Hematopoietic multipotent progenitor cell (in vitro differentiated cells): ENCODE measurements around the gene RAB23. TPM values are rescaled to one million over a fixed set of nuclear protein-coding genes. Genes with fewer than 3 reads are reported as not detected.
A peak's percentile ranks its signal among the peaks of the same experiment; 100 is the strongest.
"Not testable (repeated sequence)": the region's sequence is repeated elsewhere in the genome, so short reads cannot be mapped to it uniquely, and the experiment has no call there.

Experiments used
- DNase-seq, 3 donors: peaks; one replicate each; pipeline ENCODE4 v3.0.0-alpha.2; 2011 to 2015; ENCODE audit warnings: low read depth in 2 of 3, low spot score in 2 of 3
- total RNA-seq: library from RNA; depleted of rRNA; stranded (reverse); fragments of >200 nt; gene quantifications from one replicate; pipeline ENCODE4 v1.2.3, GENCODE V29; 2012

RAB23 gene
- total RNA-seq, 1 donor = 1.1 TPM

DNA sequence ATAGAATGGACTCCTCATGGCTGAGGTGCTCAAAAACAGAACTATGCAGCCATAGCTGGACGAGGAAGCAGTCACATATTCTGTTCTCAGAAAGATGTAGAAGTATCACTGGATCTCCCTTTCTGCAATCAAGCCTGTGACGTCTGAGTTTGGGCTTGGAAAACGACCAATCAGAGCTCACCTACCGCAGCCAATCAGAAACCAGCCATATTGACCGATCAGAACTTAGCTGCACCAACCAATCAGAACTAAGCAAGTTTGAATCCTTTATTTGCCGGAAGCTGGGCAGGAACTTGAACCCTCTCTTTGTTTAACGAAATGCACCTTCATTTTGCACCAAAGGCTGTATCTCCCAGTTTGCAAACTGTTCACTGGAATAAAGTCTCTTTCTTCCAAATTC, 21.8 kb upstream of the RAB23 start:
- DNase-seq = no peak

DNA sequence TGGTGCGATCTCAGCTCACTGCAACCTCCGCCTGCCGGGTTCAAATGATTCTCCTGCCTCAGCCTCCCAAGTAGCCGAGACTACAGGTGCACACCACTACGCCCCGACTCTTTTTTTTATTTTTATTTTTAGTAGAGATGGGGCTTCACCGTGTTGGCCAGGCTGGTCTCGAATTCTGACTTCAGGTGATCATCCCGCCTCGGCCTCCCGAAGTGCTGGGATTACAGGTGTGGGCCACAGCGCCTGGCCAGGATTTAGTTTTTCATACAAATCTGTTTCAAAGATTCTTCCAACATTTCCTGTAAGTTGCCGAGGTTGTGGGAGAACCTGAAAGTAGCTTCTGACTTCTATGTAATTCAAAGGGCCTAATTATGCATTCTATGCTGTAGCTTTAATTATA, 21.4 kb upstream of the RAB23 start:
- DNase-seq = not testable (repeated sequence)

DNA sequence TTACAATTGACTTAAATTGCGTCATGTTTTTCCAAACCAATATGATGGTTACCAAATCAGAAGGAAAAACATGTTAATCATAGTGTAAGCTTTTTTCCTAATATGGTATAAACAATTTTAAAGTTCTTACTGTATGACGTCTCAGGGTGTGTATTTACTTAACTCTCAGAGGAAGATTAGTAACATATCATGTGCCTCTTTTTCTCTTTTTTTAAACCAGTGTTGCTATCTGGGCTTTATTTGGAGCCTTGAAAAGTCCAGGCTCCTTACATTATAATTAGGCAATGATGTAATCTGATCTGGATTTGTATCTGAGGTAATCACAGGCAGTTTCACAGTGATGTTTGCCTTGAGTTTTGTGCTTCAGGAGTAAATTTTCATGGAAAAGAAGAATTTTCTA, 20.4 kb upstream of the RAB23 start:
- no peak for DNase-seq

DNA sequence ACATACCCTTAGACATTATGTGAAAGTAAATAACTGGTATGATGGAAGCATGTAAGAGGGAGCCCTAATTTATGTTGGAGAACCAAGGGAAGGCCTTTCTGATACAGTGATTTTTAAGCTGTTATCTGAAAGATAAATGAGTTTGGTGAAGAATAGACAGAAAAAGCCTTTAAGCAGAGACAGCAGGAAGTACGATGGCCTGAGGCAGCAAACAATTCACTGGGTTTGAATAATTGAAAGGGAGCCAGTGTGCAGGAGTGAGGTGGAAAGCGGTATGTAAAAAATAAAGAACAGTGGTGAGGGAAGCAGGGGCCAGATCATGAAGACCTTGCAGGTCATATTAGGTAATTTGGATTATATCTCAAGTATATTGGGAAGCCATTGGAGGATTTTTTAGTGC, 4.1 kb upstream of the RAB23 start:
- DNase-seq = no peak

DNA sequence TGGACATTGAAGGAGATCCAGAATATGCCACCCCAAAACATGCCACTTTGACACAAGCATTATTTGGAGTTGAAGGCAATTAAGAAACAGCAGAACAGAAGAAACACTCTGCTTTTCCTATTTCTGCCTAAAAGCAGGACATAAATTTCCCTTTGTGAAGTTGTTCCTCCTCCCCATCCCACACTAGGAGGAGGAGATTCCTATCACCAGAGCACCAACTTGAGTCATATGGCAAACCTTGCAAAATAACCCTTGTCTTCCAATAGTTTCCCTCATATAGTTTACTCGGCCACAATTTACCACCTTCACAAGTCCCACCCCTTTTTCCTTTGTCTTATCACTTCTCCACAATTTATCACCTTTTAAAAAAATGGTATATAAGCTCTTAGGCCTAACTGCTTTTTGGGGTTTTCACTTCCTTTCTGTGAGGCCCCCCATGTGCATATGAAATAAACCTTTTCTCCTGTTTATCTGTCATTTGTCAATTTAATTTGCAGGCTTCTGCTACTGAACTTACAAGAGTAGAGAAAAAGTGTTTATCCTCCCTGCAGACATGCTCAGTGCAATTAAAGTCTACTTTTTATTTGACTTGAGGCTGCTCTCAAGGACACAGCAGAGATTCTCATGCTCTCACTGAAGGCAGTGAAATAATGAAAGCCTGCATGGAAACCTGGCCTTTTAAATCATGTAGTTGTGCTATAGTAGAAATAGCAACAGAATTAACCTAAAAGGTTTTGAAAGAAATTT, 2.8 kb upstream of the RAB23 start:
- DNase-seq = peak in 1 of 3 donors; percentile 4

DNA sequence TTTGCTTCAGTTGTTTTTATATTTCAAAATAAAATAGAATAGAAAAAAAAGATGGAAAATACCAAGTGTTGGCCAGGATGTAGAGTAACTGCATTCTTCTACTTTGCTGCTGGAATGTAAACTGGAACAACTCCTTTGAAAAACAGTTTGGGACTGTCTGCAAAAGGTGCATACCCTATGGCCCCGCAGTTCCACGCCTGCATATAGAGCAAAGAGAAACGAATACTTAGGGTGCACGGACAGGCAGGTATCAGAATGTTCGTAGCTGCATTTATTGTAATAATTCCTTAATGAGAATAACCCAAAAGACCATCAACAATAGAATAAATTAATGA, 603 bp upstream of the RAB23 start:
- peak in 1 of 3 donors; percentile 24 for DNase-seq

DNA sequence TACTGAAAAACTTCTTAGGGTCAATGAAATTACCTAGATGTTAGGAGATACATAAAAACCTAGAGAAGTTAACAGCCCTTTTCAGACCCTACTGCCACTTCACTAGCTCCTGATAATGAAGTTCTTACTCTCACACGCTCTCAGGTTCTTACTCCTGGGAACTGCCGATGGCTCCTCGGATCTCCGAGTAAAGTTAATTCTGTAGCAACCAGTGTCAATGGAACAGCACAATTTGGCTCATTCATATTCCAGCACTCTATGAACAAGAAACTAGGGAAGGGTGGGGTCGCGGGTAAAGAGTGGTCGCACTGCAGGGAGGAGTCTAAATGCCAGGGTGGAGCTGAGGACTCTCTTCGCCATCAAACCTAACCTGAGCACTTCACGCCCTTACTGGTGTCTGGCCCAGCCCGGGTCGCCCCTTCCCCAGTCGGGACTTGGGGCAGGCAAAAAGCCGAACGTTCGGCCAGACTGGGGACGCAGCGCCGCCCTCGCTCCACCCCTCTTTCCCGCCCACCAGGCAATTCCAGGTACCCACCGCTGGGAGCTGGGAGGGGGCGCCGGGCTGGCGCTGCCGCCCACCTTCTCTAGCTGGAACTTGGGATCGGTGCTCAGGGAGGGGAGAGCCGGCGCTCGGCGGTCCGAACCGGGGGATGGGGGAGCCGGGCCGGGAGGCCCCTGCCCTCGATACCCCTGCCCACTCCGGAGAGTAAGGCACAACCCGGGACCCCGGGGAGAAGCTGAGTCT, 744 bp downstream of the RAB23 start:
- peak; percentile 7 to 58 (median 45) for DNase-seq

DNA sequence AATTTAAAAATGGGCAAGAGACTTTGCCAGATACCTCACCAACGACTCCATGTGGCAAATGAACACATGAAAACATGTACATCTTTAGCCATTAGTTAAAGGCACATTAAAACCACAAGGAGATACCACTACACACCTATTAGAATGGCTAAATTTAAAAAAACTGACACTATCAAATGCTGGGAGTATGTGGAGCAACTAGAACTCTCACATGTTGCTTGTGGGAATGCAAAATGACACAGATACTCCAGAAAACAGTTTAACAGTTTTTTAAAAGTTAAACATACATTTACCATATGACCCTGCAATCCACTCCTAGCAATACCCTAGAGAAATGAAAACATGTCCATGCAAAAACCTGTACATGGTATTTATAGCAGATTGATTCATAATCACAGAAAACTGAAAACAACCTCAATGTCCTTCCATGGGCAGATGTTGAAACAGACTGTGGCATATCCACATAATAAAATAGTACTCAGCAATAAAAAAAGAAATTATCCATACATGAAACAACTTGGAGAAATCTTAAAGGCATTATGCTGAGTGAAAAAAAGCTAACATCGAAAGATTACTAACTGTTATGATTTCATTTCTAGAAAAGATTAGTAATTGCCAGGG, 1.9 kb downstream of the RAB23 start:
- no peak for DNase-seq

DNA sequence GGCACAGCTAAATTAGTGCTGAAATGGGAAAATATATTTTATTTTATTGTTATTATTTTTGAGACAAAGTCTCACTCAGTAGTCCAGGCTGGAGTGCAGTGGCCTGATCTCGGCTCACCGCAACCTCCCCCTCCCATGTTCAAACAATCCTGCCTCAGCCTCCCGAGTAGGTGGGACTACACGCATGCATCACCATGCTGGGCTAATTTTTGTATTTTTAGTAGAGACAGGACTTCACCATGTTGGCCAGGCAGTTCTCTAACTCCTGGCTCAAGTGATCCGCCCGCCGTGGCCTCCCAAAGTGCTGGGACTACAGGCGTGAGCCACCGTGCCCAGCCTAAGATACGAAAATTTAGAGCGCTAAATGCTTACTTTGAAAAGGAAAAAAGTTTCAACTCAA, 4.8 kb downstream of the RAB23 start:
- DNase-seq = no peak

DNA sequence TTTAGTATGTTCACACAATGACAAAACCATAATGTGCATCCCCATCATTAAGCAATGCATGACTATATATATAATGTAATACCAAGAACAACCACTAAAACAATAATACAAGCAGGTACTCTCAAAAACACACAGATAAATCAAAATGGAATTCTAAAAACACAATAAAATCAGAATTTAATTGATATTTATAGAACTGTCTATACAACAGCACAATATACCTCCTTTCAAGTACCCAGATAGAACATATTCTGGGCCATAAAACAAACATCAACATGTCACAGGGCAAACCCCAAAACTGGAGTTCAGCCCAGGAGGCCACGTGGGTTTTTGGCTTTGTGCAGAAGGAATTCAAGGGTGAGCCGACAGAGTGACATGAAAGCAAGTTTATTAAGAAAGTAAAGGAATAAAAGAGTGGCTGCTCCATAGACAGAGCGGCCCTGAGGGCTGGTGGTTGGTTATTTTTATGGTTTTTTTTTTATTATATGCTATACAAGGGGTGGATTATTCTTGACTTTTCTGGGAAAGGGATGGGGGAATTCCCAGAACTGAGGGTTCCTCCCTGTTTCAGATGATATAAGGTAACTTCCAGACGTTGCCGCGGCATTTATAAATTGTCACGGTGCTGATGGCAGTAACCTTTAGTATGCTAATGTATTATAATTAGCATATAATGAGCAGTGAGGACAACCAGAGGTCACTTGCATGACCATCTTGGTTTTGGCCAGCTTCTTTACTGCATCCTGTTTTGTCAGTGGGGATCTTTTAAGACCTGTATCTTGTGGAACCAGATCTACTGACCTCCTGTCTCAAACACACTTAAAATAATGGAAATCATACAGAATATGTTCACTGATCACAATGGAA, 5.6 kb downstream of the RAB23 start:
- DNase-seq = no peak

DNA sequence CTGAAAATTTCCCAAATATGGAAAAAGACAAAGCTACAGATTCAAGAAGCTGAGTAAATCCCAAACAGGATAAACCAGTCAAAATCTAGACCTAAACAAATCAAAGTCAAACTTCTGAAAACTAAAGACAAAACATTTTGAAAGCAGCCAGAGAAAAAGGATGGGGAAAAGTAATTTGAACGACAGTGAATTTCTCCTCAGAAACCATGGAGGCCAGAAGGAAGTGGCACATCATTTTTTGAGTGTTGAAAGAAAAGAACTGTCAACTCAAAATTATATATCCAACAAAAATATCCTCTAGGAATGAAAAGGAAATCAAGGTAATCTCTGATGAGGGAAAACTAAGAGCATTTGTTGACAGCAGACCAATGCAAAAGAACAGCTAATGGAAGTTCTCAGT, 6.8 kb downstream of the RAB23 start:
- no peak for DNase-seq

DNA sequence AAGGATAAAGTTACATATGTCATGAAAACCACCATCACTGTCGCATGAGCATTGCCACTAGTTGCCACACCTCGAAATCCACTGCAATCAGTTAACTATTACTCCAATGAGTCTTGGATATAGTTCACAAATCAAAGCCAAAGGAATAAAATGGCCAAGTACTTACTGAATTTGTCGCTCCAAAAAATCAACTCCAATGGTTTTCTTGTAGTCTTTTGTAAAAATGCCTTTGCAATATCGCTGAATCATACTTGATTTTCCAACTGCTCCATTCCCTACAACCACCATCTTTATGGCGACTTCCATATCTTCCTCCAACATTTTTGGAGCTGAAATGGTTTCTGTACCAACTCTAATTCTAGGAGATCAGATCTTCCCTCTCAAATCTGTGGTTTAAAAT, 12.0 kb downstream of the RAB23 start:
- no peak for DNase-seq

DNA sequence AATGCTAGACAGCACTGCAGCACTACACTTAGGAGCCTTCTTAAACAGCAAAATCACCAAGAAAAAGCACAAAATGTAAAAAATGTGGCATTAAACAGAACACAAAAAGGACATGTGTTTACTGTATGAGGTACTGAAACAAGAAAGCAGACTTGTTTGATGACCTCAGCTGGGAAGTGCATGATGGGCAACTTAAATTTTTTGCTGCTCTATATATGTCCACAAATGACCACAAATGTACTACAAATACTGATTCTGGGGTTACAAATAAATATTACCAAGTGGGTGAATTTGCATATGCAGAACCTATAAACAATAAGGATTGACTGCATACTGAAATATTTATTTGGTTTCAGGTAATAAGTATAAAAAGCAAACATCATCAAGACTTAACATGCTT, 13.1 kb downstream of the RAB23 start:
- no peak for DNase-seq

DNA sequence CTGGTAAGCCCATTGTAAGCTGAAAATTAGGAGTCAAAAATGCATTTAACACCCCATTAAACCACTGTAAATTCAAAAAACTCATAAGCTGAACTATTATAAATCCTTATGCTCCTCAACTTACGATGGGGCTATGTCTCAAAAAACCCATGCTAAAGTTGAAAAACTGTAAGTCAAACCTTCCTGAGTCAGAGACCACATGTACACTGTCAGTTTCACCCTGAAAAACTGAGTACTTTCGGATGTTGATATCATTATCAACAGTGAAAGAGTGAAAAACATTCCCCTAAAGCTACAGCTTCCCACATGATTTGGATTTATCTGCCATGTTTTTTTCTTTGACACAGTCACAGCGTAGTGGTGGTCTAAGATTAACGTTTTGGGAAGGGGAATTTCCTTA, 14.2 kb downstream of the RAB23 start:
- no peak for DNase-seq

DNA sequence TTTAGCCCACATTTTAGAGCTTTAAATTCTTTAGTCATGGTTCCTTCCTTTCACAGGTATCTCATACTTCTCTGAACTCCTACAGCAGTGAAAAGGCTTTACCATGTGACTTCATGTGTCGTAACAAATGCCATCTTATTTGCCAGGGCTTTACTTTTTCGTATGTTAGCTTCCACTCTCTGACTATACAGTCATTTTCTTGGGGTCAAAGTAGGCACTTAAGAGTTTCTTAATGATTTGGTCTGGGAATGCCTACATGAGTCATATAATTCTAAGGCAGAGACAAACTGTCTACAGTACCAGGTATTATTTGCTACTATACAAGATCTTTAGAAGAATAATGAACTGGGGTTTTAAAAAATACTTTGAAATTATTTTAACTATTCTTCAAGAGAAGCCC, 15.0 kb downstream of the RAB23 start:
- no peak for DNase-seq

DNA sequence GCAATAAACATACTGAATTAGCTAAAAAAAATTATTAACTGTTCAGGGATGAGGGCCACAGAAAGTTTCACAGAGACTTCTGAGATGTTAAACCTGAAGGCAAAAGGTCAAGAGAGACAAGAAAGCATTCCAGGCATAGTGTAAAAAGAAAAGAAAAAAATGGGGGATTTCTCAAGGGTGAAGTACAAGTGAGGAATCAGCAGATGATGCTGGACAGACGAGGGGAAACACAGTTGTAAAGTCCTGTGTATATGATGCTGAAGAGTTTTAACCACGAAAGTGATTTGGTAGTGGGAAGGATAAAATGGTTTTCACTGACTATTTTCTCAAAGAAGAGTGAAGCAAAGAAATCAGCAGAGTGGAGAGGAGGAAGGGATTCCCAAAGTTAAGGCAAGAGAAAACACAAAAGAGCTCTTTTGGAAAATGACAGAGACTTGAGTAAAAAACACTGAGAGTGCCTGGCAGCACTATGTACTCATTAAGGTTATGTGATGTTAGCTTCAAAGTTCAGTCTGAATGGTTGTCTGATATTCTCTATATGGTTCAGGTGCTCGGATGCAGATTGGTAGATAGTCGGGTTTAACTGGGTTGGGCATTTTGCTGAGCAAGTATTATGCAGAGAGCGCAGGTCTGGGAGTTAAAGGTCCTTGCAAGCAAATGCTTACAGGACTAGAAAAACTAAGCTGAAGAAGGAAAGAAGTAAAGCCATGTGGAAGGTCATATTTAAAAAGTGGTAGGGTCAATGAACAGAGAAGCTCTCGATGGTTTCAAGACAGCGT, 16.4 kb downstream of the RAB23 start:
- DNase-seq = no peak

DNA sequence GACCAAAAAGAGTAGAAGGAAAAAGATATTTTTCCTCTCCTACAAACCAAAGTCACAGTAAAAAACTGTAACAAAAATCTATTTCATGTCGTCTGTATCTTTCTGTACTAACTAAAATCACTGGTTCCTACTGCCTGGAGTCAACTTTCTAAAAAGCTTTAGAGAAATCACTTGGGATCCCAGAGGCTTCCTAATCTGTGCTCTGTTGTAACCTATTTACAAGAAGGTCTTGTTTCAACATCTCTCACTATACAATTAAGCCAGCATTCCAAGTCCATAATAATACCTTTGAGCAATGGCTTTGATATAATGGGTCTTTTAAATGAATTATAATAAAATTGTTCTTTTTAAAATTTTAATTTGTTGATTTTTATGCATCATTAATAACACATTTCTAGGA, 20.4 kb downstream of the RAB23 start:
- DNase-seq = no peak

DNA sequence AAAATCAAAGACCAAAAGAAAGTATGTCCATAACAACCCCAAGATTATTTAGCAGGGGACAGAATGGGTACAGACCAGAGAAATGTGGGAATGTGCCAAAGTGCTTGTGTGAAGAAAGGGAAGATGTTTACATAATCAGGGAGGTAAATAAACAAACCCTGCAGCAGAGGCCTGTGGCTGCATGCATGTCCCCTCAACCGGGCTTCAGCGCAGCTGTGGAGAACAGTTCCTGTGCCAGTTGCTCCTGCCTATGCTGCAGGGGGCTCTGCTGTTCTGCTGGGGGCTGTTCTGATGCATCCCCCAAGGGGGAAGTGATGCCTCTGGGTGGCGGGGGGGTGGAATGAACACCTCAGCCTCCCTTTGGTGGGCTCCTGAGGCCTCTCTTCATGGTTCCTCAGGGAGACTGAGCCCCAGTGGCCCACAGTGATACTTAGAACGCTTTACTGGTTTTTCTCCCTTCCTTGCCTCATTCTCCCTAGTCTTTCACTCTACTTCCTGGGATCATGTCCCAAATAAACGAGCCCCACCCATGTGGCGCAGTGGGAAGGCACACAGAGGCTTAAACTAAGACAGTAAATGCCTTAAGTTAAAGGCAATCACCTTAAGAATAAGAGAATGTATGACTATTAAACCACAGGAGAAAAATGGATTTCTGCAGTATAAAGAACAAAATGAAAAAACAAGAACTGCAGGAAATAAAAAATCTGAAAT, 23.0 kb downstream of the RAB23 start:
- DNase-seq = no peak

DNA sequence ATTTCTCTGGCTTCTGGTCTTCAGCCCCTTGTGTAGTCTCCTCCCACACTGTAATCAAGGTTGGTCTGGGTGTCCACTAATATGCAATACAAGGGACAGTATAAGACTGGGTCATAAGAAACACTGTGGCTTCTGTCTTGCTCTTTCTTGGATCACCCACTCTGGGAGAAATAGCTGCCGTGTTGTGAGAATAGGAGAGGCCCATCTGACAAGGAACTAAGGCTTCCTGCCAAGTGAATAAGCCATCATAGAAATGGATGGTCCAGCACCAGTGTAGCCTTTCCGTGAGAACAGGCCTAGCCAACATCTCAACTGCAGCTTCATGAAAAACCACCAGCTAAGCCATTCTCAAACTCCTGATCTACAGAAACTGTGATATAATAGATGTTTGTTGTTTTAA, 26.6 kb downstream of the RAB23 start:
- no peak for DNase-seq

DNA sequence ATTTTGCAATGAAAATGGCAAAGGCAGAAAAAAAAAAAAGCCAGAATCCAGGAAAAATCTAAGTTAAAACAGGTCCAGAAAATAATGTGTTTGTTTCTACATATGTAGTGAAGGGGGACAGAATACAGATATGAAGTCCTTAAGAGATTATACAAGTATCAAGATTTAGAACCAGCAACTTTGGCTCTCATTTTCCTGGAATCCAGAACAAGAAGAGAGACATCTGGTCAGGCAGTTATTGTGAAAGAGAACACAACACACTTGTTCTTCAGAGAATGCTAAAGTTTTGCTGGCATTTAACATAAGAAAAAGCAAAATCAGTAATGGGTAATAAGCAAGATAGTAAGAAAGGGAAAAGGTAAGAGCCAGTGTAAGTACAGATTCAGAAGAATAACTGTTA, 28.9 kb downstream of the RAB23 start:
- no peak for DNase-seq
